IMR-90 (cell line): Measurements from ENCODE around the gene KIAA0825. TPM values are rescaled to one million over a fixed set of nuclear protein-coding genes. Genes with fewer than 3 reads are reported as not detected.
A peak's percentile ranks its signal among the peaks of the same experiment; 100 is the strongest.

Experiments used
- ATAC-seq: fragments of 200-7000 bp; cut with Tn5 transposase; 2 replicates; pipeline ENCODE4 v1.9.1; 2020; ENCODE audit warnings: low read depth, mild to moderate bottlenecking, moderate library complexity
- BruUV-seq: library from RNA; stranded (reverse); fragments of 400-500 nt; replicated peaks from 2 replicates; lab custom pipeline; 2021; lab: Mats Ljungman, UMichigan
- CTCF ChIA-PET: fragments of 300-600 bp; formaldehyde crosslinking; extraction: SDS; loops from one replicate; lab custom pipeline; 2021; ENCODE audit warnings: antibody characterized with exemption; lab: Yijun Ruan, JAX
- POLR2A ChIA-PET: fragments of 300-600 bp; sonication (Branson Sonifier 250); formaldehyde crosslinking; loops from one replicate; lab custom pipeline; 2022; ENCODE audit warnings: antibody characterized with exemption; ENCODE audit not compliant: unreplicated experiment; lab: Charles Lee
- DNase-seq: peaks from one replicate; pipeline ENCODE4 v3.0.0; 2013
- H2AFZ ChIP-seq: replicated peaks from 2 replicates; pipeline ENCODE3; 2013; ENCODE audit warnings: low read length, mild to moderate bottlenecking; ENCODE audit not compliant: poor library complexity
- H2AK5ac ChIP-seq: 2 replicates; pipeline ENCODE4 v1.6.1; 2013; ENCODE audit warnings: low read depth, low read length, inconsistent platforms
- H2AK9ac ChIP-seq: replicated peaks from 2 replicates; pipeline ENCODE3; 2013; ENCODE audit warnings: mild to moderate bottlenecking, low read depth, low read length, moderate library complexity; ENCODE audit not compliant: poor library complexity
- H2BK120ac ChIP-seq: 2 replicates; pipeline ENCODE4 v1.6.1; 2013; ENCODE audit warnings: low read depth, low read length, inconsistent platforms
- H2BK15ac ChIP-seq: 3 replicates; pipeline ENCODE4 v1.6.1; 2013; ENCODE audit warnings: low read depth, low read length, inconsistent platforms
- H2BK20ac ChIP-seq: 2 replicates; pipeline ENCODE4 v1.6.1; 2013; ENCODE audit warnings: low read depth, mild to moderate bottlenecking, inconsistent platforms, low read length, moderate library complexity
- H2BK5ac ChIP-seq: 2 replicates; pipeline ENCODE4 v1.6.1; 2013; ENCODE audit warnings: mild to moderate bottlenecking, low read depth, low read length, inconsistent platforms; ENCODE audit not compliant: poor library complexity, severe bottlenecking
- H3K14ac ChIP-seq: replicated peaks from 2 replicates; pipeline ENCODE4 v1.6.1; 2013; ENCODE audit warnings: low read depth, low read length, inconsistent platforms
- H3K18ac ChIP-seq: 2 replicates; pipeline ENCODE4 v1.6.1; 2013; ENCODE audit warnings: low read depth, low read length, control low read depth
- H3K23ac ChIP-seq: 2 replicates; pipeline ENCODE4 v1.6.1; 2013; ENCODE audit warnings: low read depth, low read length, inconsistent platforms
- H3K27ac ChIP-seq: 2 replicates; pipeline ENCODE4 v1.5.1; 2013; ENCODE audit warnings: mild to moderate bottlenecking, control low read depth, low read length; ENCODE audit not compliant: insufficient read depth
- H3K27me3 ChIP-seq: 2 replicates; pipeline ENCODE4 v1.6.1; 2013; ENCODE audit warnings: low read length; ENCODE audit not compliant: control insufficient read depth, insufficient read depth
- H3K36me3 ChIP-seq: 2 replicates; pipeline ENCODE4 v1.6.1; 2013; ENCODE audit warnings: low read length, mixed read lengths; ENCODE audit not compliant: control insufficient read depth, insufficient read depth
- H3K4ac ChIP-seq: 2 replicates; pipeline ENCODE4 v1.6.1; 2013; ENCODE audit warnings: low read depth, low read length, inconsistent platforms
- H3K4me1 ChIP-seq: 2 replicates; pipeline ENCODE4 v1.6.1; 2013; ENCODE audit warnings: low read length, mixed read lengths; ENCODE audit not compliant: control insufficient read depth, insufficient read depth
- H3K4me2 ChIP-seq: 2 replicates; pipeline ENCODE4 v1.6.1; 2013; ENCODE audit warnings: low read depth, mild to moderate bottlenecking, control low read depth, low read length, moderate library complexity
- H3K4me3 ChIP-seq: 2 replicates; pipeline ENCODE4 v1.5.1; 2013; ENCODE audit warnings: low read depth, mild to moderate bottlenecking, control low read depth, low read length, moderate library complexity; ENCODE audit not compliant: insufficient read depth
- H3K56ac ChIP-seq: 2 replicates; pipeline ENCODE4 v1.6.1; 2013; ENCODE audit warnings: low read length, inconsistent platforms; ENCODE audit not compliant: insufficient read depth; ENCODE audit errors: extremely low read depth
- H3K79me1 ChIP-seq, 2 experiments: 2 replicates each; pipeline ENCODE4 v1.6.1; 2013; ENCODE audit warnings: low read length in 2 of 2, inconsistent platforms in 1 of 2, low read depth in 1 of 2
- H3K9ac ChIP-seq: 2 replicates; pipeline ENCODE4 v1.6.1; 2013; ENCODE audit warnings: low read depth, low read length, control low read depth
- H3K9me1 ChIP-seq: 2 replicates; pipeline ENCODE4 v1.6.1; 2013; ENCODE audit warnings: low read length, inconsistent platforms; ENCODE audit not compliant: insufficient read depth
- H3K9me3 ChIP-seq: 2 replicates; pipeline ENCODE4 v1.6.1; 2013; ENCODE audit warnings: low read length; ENCODE audit not compliant: control insufficient read depth, insufficient read depth
- H4K20me1 ChIP-seq: 2 replicates; pipeline ENCODE4 v1.6.1; 2013; ENCODE audit warnings: low read length, inconsistent platforms; ENCODE audit not compliant: insufficient read depth
- H4K5ac ChIP-seq: 2 replicates; pipeline ENCODE4 v1.6.1; 2013; ENCODE audit warnings: mild to moderate bottlenecking, low read depth, low read length, control low read depth
- H4K8ac ChIP-seq, 2 experiments: 2 replicates each; pipeline ENCODE4 v1.6.1; 2013; ENCODE audit warnings: low read depth in 2 of 2, low read length in 2 of 2, control low read depth in 1 of 2, inconsistent platforms in 1 of 2
- H4K91ac ChIP-seq: 2 replicates; pipeline ENCODE4 v1.6.1; 2013; ENCODE audit warnings: low read depth, low read length, inconsistent platforms; ENCODE audit not compliant: insufficient read depth
- BHLHE40 ChIP-seq: fragments of 150-350 bp; IDR thresholded peaks from 2 replicates; pipeline ENCODE4 v1.6.1; 2016; ENCODE audit warnings: mild to moderate bottlenecking, low read depth, low read length
- CEBPB ChIP-seq: IDR thresholded peaks from 2 replicates; pipeline ENCODE4 v1.6.1; 2012; ENCODE audit warnings: low read depth, low read length, improper control_type of control experiment
- CHD1 ChIP-seq: IDR thresholded peaks from 2 replicates; pipeline ENCODE4 v1.6.1; 2012; ENCODE audit warnings: low read depth, low read length, improper control_type of control experiment
- CTCF ChIP-seq: conservative IDR thresholded peaks from 2 replicates; pipeline ENCODE4 v1.5.1; 2012; ENCODE audit warnings: mild to moderate bottlenecking, low read depth, low read length, improper control_type of control experiment
- ELK1 ChIP-seq: fragments of 150-350 bp; IDR thresholded peaks from 2 replicates; pipeline ENCODE4 v1.6.1; 2016; ENCODE audit warnings: low read depth, mild to moderate bottlenecking, low read length, moderate library complexity, borderline replicate concordance
- FOS ChIP-seq: fragments of 150-350 bp; IDR thresholded peaks from 2 replicates; pipeline ENCODE4 v1.6.1; 2016; ENCODE audit warnings: low read depth, low read length
- MAFK ChIP-seq: IDR thresholded peaks from 2 replicates; pipeline ENCODE4 v1.6.1; 2012; ENCODE audit warnings: low read depth, low read length, improper control_type of control experiment
- MAZ ChIP-seq: IDR thresholded peaks from 2 replicates; pipeline ENCODE4 v1.6.1; 2012; ENCODE audit warnings: low read depth, mild to moderate bottlenecking, low read length, improper control_type of control experiment, moderate library complexity, borderline replicate concordance
- MXI1 ChIP-seq: IDR thresholded peaks from 2 replicates; pipeline ENCODE4 v1.6.1; 2012; ENCODE audit warnings: low read depth, mild to moderate bottlenecking, low read length, moderate library complexity, borderline replicate concordance
- NFE2L2 ChIP-seq: fragments of 150-350 bp; IDR thresholded peaks from 2 replicates; pipeline ENCODE4 v1.6.1; 2016; ENCODE audit warnings: low read depth, mild to moderate bottlenecking, low read length
- POLR2A ChIP-seq: IDR thresholded peaks from 2 replicates; pipeline ENCODE4 v1.6.1; 2012; ENCODE audit warnings: mild to moderate bottlenecking, low read depth, low read length
- RAD21 ChIP-seq: IDR thresholded peaks from 2 replicates; pipeline ENCODE4 v1.6.1; 2012; ENCODE audit warnings: low read length, improper control_type of control experiment
- RCOR1 ChIP-seq: IDR thresholded peaks from 2 replicates; pipeline ENCODE4 v1.6.1; 2012; ENCODE audit warnings: mild to moderate bottlenecking, low read length, improper control_type of control experiment; ENCODE audit not compliant: insufficient replicate concordance
- RFX5 ChIP-seq: IDR thresholded peaks from 2 replicates; pipeline ENCODE4 v1.8.0; 2012; ENCODE audit warnings: low read depth, mild to moderate bottlenecking, low read length, moderate library complexity
- SMC3 ChIP-seq: fragments of 150-350 bp; IDR thresholded peaks from 2 replicates; pipeline ENCODE4 v1.6.1; 2016; ENCODE audit warnings: low read depth, mild to moderate bottlenecking, antibody characterized with exemption, low read length, moderate library complexity
- WGBS, 2 experiments: methylation state at CpG; one replicate each; pipeline versions ENCODE4 v1.1.5 to v1.1.7; 2013; ENCODE audit warnings: missing lambda C conversion rate in 2 of 2; ENCODE audit not compliant: insufficient read length in 1 of 2; ENCODE audit errors: extremely low coverage in 2 of 2; 5-methylcytosine and 5-hydroxymethylcytosine counted together
- dilution Hi-C: fragments of 300-500 bp; cut with HindIII; formaldehyde crosslinking; loops from one replicate; pipeline ENCODE4 v1.14.3; 2018; ENCODE audit warnings: low sequenced_read_pairs; ENCODE audit not compliant: unreplicated experiment
- in situ Hi-C: fragments of 300-500 bp; cut with MboI; formaldehyde crosslinking; loops from 3 replicates; pipeline ENCODE4 v1.14.3; 2019; ENCODE audit warnings: low sequenced_read_pairs, inconsistent platforms, mixed read lengths
- intact Hi-C: fragments of 100-400 bp; cut with micrococcal nuclease; formaldehyde crosslinking; loops from 2 replicates; pipeline ENCODE4 v1.10.0; 2022
- polyA plus RNA-seq, 3 experiments: library from polyadenylated mRNA; depleted of rRNA; stranded (reverse); fragments of >200 nt; gene quantifications; 2 replicates each; pipeline ENCODE4 v1.2.3, GENCODE V29; 2012; ENCODE audit warnings: low replicate concordance in 1 of 3
- total RNA-seq: library from RNA; depleted of rRNA; stranded (reverse); fragments of >200 nt; gene quantifications from 2 replicates; pipeline ENCODE4 v1.2.3, GENCODE V29; 2012
- TF ChIP-seq, protein P1 (sequence below): fragments of 150-350 bp; IDR thresholded peaks from 2 replicates; pipeline ENCODE4 v1.6.1; 2017; ENCODE audit warnings: mild to moderate bottlenecking, antibody characterized with exemption, low read length, low read depth

KIAA0825 gene
- total and polyA plus RNA-seq, 2 of the 4 experiments (the other 2 are of a cell fraction) = 0.46 to 1.8 TPM

GRCh38 chr5:94463739-94464138 lies 154.7 kb downstream of the KIAA0825 start:
- no peak overlapping the region for H2AFZ ChIP-seq
- no peak for ATAC-seq
- H3K36me3 ChIP-seq = no peaks in the 10 kb centered on the region
- no TSS peak for BruUV-seq
- dilution Hi-C loops = no loop called here
- H3K4me3 ChIP-seq = no peak overlapping the region
- no peak overlapping the region for H3K4ac ChIP-seq
- ChIA-PET CTCF (no interaction called here), POLR2A (no interaction called here)
- no peak overlapping the region for H3K23ac ChIP-seq
- no peak overlapping the region for H3K27ac ChIP-seq
- no peak overlapping the region for H2BK120ac ChIP-seq
- in situ Hi-C loops = no loop called here
- no peak overlapping the region for H3K14ac ChIP-seq
- no peak overlapping the region for H2BK15ac ChIP-seq
- no peaks in the 10 kb centered on the region for H3K9me1 ChIP-seq
- H2BK20ac ChIP-seq = no peak overlapping the region
- H2BK5ac ChIP-seq = no peak overlapping the region
- no peak overlapping the region for H4K8ac ChIP-seq
- no peak overlapping the region for H2AK5ac ChIP-seq
- intact Hi-C loops = no loop called here
- no peaks in the 10 kb centered on the region for H3K9me3 ChIP-seq
- no peaks in the 10 kb centered on the region for H3K27me3 ChIP-seq
- no peak overlapping the region for H3K4me2 ChIP-seq
- no peak overlapping the region for H3K56ac ChIP-seq
- H3K18ac ChIP-seq = no peak overlapping the region
- TF ChIP-seq RAD21 = no peak
- no peak for TF ChIP-seq NFE2L2
- TF ChIP-seq CHD1 = no peak
- no peak for TF ChIP-seq BHLHE40
- no peak for TF ChIP-seq CTCF
- TF ChIP-seq MAFK = no peak
- TF ChIP-seq CEBPB = no peak
- no peak for TF ChIP-seq RFX5
- TF ChIP-seq POLR2A = no peak
- TF ChIP-seq FOS = no peak
- no peak for TF ChIP-seq SMC3
- TF ChIP-seq MAZ = no peak
- no peak for TF ChIP-seq RCOR1
- no peak for TF ChIP-seq MXI1
- no peak for TF ChIP-seq ELK1
- TF ChIP-seq, protein P1, sequence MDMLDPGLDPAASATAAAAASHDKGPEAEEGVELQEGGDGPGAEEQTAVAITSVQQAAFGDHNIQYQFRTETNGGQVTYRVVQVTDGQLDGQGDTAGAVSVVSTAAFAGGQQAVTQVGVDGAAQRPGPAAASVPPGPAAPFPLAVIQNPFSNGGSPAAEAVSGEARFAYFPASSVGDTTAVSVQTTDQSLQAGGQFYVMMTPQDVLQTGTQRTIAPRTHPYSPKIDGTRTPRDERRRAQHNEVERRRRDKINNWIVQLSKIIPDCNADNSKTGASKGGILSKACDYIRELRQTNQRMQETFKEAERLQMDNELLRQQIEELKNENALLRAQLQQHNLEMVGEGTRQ = no peak
- no CpG with 5 or more reads among the region's 2 CpGs for WGBS, 2 experiments
- H3K9ac ChIP-seq = no peak overlapping the region
- no peak overlapping the region for H2AK9ac ChIP-seq
- H4K5ac ChIP-seq = no peak overlapping the region
- no peaks in the 10 kb centered on the region for H3K4me1 ChIP-seq
- no peaks in the 10 kb centered on the region for H3K79me1 ChIP-seq
- H4K20me1 ChIP-seq = no peaks in the 10 kb centered on the region
- DNase-seq = peak; percentile 24
- H4K91ac ChIP-seq = no peak overlapping the region
